K562 (cell line): ENCODE measurements around the gene SMG7. TPM values are rescaled to one million over a fixed set of nuclear protein-coding genes. Genes with fewer than 3 reads are reported as not detected.

Experiments used
- C11orf30 ChIP-seq: fragments of 450-650 bp; IDR thresholded peaks from 2 replicates; pipeline ENCODE4 v1.6.1; 2016; ENCODE audit warnings: low read depth, mild to moderate bottlenecking
- E2F8 ChIP-seq: fragments of 450-650 bp; IDR thresholded peaks from 2 replicates; pipeline ENCODE4 v1.7.1; 2018; ENCODE audit warnings: mild to moderate bottlenecking, low read depth; ENCODE audit not compliant: partially characterized antibody
- EHMT2 ChIP-seq: fragments of 450-650 bp; IDR thresholded peaks from 2 replicates; pipeline ENCODE4 v1.6.1; 2018; ENCODE audit warnings: antibody characterized with exemption
- JUND ChIP-seq, 2 experiments: IDR thresholded peaks; 2 replicates in 1 of 2; 3 replicates in 1 of 2; pipeline ENCODE4 v1.6.1; 2011; ENCODE audit warnings: borderline replicate concordance in 2 of 2, low read depth in 2 of 2, low read length in 2 of 2, improper control_type of control experiment in 1 of 2, missing biosample characterization in 1 of 2, missing genetic modification characterization in 1 of 2, missing genetic modification reagents in 1 of 2
- MAFK ChIP-seq: IDR thresholded peaks from 2 replicates; pipeline ENCODE4 v1.6.1; 2011; ENCODE audit warnings: low read length, improper control_type of control experiment
- NR2C2 ChIP-seq, 2 experiments: fragments of 200-800 bp in 1 of 2; sonication (Bioruptor generic) in 1 of 2; sonication (generic) in 1 of 2; formaldehyde crosslinking in 1 of 2; IDR thresholded peaks; 2 replicates each; pipeline versions ENCODE4 v1.6.1 to v1.8.0; 2016 to 2022; ENCODE audit warnings: mild to moderate bottlenecking in 1 of 2, missing compliant biosample characterization in 1 of 2, missing genetic modification characterization in 1 of 2, missing genetic modification reagents in 1 of 2
- PURB ChIP-seq: sonication (generic); formaldehyde crosslinking; IDR thresholded peaks from 2 replicates; pipeline ENCODE4 v1.9.0; 2021; ENCODE audit warnings: low read depth, mild to moderate bottlenecking, missing genetic modification reagents
- RAD51 ChIP-seq: fragments of 450-650 bp; IDR thresholded peaks from 2 replicates; pipeline ENCODE4 v1.7.1; 2016; ENCODE audit warnings: low read depth, mild to moderate bottlenecking, borderline replicate concordance
- RBM39 ChIP-seq: fragments of 200-400 bp; formaldehyde crosslinking; optimal IDR thresholded peaks from 2 replicates; pipeline ENCODE3; 2018; ENCODE audit warnings: low read depth, low read length
- SMAD1 ChIP-seq: fragments of 150-350 bp; IDR thresholded peaks from 2 replicates; pipeline ENCODE4 v1.6.1; 2014; ENCODE audit warnings: low read length, low read depth; ENCODE audit not compliant: partially characterized antibody
- SPI1 ChIP-seq: IDR thresholded peaks from 2 replicates; pipeline ENCODE4 v1.6.1; 2011; ENCODE audit warnings: low read depth, low read length, control low read depth, borderline replicate concordance
- ZFP36 ChIP-seq: fragments of 150-350 bp; IDR thresholded peaks from 2 replicates; pipeline ENCODE4 v1.6.1; 2018; ENCODE audit warnings: low read length, low read depth; ENCODE audit not compliant: partially characterized antibody
- ZNF121 ChIP-seq: sonication (generic); formaldehyde crosslinking; conservative IDR thresholded peaks from 2 replicates; pipeline ENCODE4 v1.8.0; 2022; ENCODE audit warnings: missing genetic modification reagents
- ZNF212 ChIP-seq: fragments of 450-650 bp; formaldehyde crosslinking; IDR thresholded peaks from 2 replicates; pipeline ENCODE4 v1.4.0; 2020; ENCODE audit warnings: mild to moderate bottlenecking
- ZNF507 ChIP-seq: conservative IDR thresholded peaks from 2 replicates; pipeline ENCODE4 v1.6.1; 2017; ENCODE audit warnings: missing genetic modification characterization, missing compliant biosample characterization
- ZNF785 ChIP-seq: fragments of 250-450 bp; sonication (Bioruptor Pico); IDR thresholded peaks from 2 replicates; pipeline ENCODE4 v1.4.0; 2020; ENCODE audit warnings: mild to moderate bottlenecking
- polyA plus RNA-seq, 8 experiments: library from polyadenylated mRNA; depleted of rRNA in 4 of 8; stranded (reverse) in 5 of 8; unstranded in 3 of 8; fragments of >200 nt; fragmentation: Nextera tagmentation in 2 of 8; fragmentation: Illumina TruSeq in 1 of 8; extraction: Ambion mirVana in 2 of 8; extraction: Trizol in 1 of 8; gene quantifications; 2 replicates each; pipeline versions ENCODE4 v1.2.1 to v1.2.3, GENCODE V29; 2011 to 2014; ENCODE audit warnings: inconsistent platforms in 1 of 8, missing spikeins in 1 of 8
- total RNA-seq, 7 experiments: library from RNA; depleted of rRNA in 6 of 7; stranded (reverse); fragments of >200 nt in 6 of 7; fragmentation: Illumina TruSeq in 2 of 7; extraction: Trizol in 2 of 7; gene quantifications; 2 replicates each; pipeline versions ENCODE4 v1.2.1 to v1.2.3, GENCODE V29; 2011 to 2021; ENCODE audit warnings: low replicate concordance in 1 of 7
- TF ChIP-seq, protein P1 (sequence below): fragments of 450-650 bp; IDR thresholded peaks from 2 replicates; pipeline ENCODE4 v1.6.1; 2016
- TF ChIP-seq, protein P2 (sequence below), 3 experiments: fragments of 200-800 bp in 1 of 3; sonication (Bioruptor generic) in 1 of 3; sonication (generic) in 1 of 3; formaldehyde crosslinking in 1 of 3; IDR thresholded peaks; 2 replicates each; pipeline versions ENCODE4 v1.6.1 to v1.8.0; 2016 to 2022; ENCODE audit warnings: mild to moderate bottlenecking in 2 of 3, missing compliant biosample characterization in 2 of 3, missing genetic modification characterization in 2 of 3, missing genetic modification reagents in 1 of 3
- TF ChIP-seq, protein P3 (sequence below): sonication (generic); formaldehyde crosslinking; IDR thresholded peaks from 2 replicates; pipeline ENCODE4 v1.8.0; 2022; ENCODE audit warnings: missing genetic modification reagents, mild to moderate bottlenecking, borderline replicate concordance
- TF ChIP-seq, protein P4 (sequence below): fragments of 200-400 bp; formaldehyde crosslinking; IDR thresholded peaks from 2 replicates; pipeline ENCODE4 v1.6.1; 2017; ENCODE audit warnings: mild to moderate bottlenecking, low read depth, low read length, moderate library complexity

The SMG7 gene
- total and polyA plus RNA-seq, 9 of the 15 experiments (the other 6 are each of a cell fraction or from before 2014, with no cell fraction given), result 12.4 to 74.6 (median 29.0) TPM

GRCh38 chr1:183600136-183600535 is 127.8 kb downstream of the SMG7 start (continued):
- TF ChIP-seq, protein P1, sequence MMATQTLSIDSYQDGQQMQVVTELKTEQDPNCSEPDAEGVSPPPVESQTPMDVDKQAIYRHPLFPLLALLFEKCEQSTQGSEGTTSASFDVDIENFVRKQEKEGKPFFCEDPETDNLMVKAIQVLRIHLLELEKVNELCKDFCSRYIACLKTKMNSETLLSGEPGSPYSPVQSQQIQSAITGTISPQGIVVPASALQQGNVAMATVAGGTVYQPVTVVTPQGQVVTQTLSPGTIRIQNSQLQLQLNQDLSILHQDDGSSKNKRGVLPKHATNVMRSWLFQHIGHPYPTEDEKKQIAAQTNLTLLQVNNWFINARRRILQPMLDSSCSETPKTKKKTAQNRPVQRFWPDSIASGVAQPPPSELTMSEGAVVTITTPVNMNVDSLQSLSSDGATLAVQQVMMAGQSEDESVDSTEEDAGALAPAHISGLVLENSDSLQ, result peak; percentile 40; the same call in 1 of the 2 replicates
- TF ChIP-seq RBM39 (no peak), E2F8 (no peak), SPI1 (no peak), ZNF212 (CRISPR knock-in tag) (no peak), MAFK (0 out of 2 replicates have a peak, but pooled peaks have one; percentile 29), NR2C2 (CRISPR knock-in tag; IDR thresholded peaks at IDR 0.05) (no peak), NR2C2 (tag; IDR thresholded peaks at IDR 0.05) (peak; percentile 47; the same call in 1 of the 2 replicates), SMAD1 (no peak), RAD51 (no peak), ZNF507 (tag) (no peak), JUND (IDR thresholded peaks at IDR 0.05; ENCODE audit: borderline replicate concordance, low read depth, low read length) (peak; percentile 26; the same call in 1 of the 2 replicates), JUND (tag; IDR thresholded peaks at IDR 0.05; ENCODE audit: borderline replicate concordance, low read depth, low read length) (0 out of 3 replicates have a peak, but pooled peaks have one; percentile 18), ZFP36 (peak; percentile 18), PURB (CRISPR knock-in tag) (no peak), ZNF785 (no peak), ZNF121 (CRISPR knock-in tag) (no peak), EHMT2 (peak; percentile 67; the same call in 1 of the 2 replicates), C11orf30 (peak; percentile 43)
- TF ChIP-seq, protein P2, sequence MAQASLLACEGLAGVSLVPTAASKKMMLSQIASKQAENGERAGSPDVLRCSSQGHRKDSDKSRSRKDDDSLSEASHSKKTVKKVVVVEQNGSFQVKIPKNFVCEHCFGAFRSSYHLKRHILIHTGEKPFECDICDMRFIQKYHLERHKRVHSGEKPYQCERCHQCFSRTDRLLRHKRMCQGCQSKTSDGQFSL (CRISPR knock-in tag; IDR thresholded peaks at IDR 0.05), result no peak
- TF ChIP-seq, protein P2 (tag; IDR thresholded peaks at IDR 0.05), result no peak
- TF ChIP-seq, protein P3, sequence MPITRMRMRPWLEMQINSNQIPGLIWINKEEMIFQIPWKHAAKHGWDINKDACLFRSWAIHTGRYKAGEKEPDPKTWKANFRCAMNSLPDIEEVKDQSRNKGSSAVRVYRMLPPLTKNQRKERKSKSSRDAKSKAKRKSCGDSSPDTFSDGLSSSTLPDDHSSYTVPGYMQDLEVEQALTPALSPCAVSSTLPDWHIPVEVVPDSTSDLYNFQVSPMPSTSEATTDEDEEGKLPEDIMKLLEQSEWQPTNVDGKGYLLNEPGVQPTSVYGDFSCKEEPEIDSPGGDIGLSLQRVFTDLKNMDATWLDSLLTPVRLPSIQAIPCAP (CRISPR knock-in tag), result no peak
- TF ChIP-seq, protein P4, sequence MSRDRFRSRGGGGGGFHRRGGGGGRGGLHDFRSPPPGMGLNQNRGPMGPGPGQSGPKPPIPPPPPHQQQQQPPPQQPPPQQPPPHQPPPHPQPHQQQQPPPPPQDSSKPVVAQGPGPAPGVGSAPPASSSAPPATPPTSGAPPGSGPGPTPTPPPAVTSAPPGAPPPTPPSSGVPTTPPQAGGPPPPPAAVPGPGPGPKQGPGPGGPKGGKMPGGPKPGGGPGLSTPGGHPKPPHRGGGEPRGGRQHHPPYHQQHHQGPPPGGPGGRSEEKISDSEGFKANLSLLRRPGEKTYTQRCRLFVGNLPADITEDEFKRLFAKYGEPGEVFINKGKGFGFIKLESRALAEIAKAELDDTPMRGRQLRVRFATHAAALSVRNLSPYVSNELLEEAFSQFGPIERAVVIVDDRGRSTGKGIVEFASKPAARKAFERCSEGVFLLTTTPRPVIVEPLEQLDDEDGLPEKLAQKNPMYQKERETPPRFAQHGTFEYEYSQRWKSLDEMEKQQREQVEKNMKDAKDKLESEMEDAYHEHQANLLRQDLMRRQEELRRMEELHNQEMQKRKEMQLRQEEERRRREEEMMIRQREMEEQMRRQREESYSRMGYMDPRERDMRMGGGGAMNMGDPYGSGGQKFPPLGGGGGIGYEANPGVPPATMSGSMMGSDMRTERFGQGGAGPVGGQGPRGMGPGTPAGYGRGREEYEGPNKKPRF, result no peak
